Cardiac fibroblast (primary cell): ENCODE data around the gene FAM13A.
"Not testable (repeated sequence)": the region's sequence is repeated elsewhere in the genome, so short reads cannot be mapped to it uniquely, and the experiment has no call there.

Experiments used
- DNase-seq, 2 donors: peaks; one replicate each; pipeline versions ENCODE4 v3.0.0 to v3.0.0-alpha.2; 2010; ENCODE audit warnings: low read depth in 2 of 2
- H3K4me3 ChIP-seq, 2 donors: replicated peaks in 1 of 2; 1 replicate in 1 of 2; 2 replicates in 1 of 2; pipeline ENCODE4 v1.5.1; 2011; ENCODE audit warnings: low read depth in 2 of 2, low read length in 2 of 2, mild to moderate bottlenecking in 2 of 2, moderate library complexity in 1 of 2
- TF ChIP-seq, protein P1 (sequence below): IDR thresholded peaks from one replicate; pipeline ENCODE4 v1.5.1; 2011; ENCODE audit warnings: low read depth, mild to moderate bottlenecking, low read length, inconsistent platforms

The FAM13A gene

GRCh38 chr4:89000382-89000781 lies 56.6 kb downstream of the FAM13A start:
- TF ChIP-seq, protein P1, sequence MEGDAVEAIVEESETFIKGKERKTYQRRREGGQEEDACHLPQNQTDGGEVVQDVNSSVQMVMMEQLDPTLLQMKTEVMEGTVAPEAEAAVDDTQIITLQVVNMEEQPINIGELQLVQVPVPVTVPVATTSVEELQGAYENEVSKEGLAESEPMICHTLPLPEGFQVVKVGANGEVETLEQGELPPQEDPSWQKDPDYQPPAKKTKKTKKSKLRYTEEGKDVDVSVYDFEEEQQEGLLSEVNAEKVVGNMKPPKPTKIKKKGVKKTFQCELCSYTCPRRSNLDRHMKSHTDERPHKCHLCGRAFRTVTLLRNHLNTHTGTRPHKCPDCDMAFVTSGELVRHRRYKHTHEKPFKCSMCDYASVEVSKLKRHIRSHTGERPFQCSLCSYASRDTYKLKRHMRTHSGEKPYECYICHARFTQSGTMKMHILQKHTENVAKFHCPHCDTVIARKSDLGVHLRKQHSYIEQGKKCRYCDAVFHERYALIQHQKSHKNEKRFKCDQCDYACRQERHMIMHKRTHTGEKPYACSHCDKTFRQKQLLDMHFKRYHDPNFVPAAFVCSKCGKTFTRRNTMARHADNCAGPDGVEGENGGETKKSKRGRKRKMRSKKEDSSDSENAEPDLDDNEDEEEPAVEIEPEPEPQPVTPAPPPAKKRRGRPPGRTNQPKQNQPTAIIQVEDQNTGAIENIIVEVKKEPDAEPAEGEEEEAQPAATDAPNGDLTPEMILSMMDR = no peak
- DNase-seq = no peak
- H3K4me3 ChIP-seq = no peak overlapping the region

DNA sequence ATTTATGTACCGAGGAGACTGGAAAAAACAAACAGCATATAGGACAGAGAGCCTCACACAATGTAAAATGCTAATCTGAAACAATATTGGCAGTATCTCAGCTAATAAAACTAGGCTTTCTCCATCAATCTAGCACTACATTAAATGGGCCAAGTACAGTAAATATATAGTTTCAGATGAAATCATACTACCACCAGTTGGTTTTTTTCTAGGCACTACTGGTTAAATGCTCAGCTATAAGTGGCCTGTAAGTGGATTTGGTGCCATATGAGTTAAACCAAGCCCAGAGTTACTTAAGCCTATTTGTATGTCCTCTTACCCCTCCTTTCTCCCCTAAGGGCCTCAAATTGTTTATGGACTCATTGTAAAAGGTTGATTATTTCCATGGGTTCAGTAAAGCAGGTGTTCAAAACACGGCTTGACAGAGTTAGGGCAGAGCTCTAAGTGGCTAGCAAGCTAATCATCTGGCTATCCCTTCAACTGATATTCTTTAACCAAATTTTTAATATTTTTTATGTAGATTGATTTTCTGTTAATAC lies 57.5 kb downstream of the FAM13A start:
- H3K4me3 ChIP-seq = no peak overlapping the region
- DNase-seq = no peak
- TF ChIP-seq, protein P1 = no peak

GRCh38 chr4:88998891-88999290 lies 58.1 kb downstream of the FAM13A start:
- TF ChIP-seq, protein P1 = no peak
- no peak for DNase-seq
- H3K4me3 ChIP-seq = no peak overlapping the region

DNA sequence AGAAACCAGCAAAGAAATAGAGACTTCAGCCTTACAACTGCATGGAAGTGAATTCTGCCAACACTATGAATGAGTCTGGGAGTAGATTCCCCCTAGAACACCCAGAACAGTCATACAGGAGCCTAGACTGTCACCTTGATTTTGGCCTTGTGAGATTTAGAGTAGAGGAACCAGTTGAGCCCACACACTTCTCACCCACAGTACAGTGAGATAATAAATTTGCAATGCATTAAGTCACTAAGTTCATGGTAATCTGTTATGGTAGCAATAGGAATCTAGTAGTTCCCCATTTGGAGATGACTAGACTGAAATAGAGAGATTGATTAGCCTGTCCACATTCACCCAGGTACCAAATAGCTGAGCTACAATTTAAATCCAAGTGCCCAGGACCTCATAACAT lies 59.0 kb downstream of the FAM13A start:
- DNase-seq = no peak
- TF ChIP-seq, protein P1 = no peak
- H3K4me3 ChIP-seq = no peak overlapping the region

DNA sequence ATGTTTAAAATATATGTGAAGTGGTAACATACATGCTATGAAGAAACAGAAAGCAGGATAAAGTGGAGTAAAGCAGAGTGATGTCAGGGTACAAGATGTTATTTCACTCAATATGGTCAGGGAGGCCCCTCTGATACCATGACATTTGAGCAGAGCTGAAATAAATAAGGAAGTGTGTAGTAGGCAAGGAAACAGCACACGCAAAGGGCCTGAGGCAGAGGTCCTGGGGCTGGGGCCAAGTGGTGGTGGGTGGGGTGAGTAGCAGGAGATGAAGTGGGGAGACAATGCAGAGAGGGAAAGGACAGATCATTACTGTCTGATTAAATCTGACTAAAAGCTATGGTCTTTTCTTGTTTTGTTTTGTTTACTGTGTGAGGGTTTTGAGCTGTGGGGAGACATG lies 61.1 kb downstream of the FAM13A start:
- no peak for DNase-seq
- TF ChIP-seq, protein P1 = no peak
- H3K4me3 ChIP-seq = no peak overlapping the region

GRCh38 chr4:88995257-88995656 lies 61.7 kb downstream of the FAM13A start:
- not testable (repeated sequence) for H3K4me3 ChIP-seq, DNase-seq

GRCh38 chr4:88993246-88993645 lies 63.7 kb downstream of the FAM13A start:
- no peak overlapping the region for H3K4me3 ChIP-seq
- no peak for DNase-seq
- TF ChIP-seq, protein P1 = no peak
